HEK293 (cell line): ENCODE results near the gene MARCHF7.

ENCODE experiments used
- CTCF ChIA-PET: fragments of 350-600 bp; formaldehyde crosslinking; extraction: SDS; loops from one replicate; lab custom pipeline; 2021; ENCODE audit warnings: antibody characterized with exemption; lab: Yijun Ruan, JAX
- POLR2A ChIA-PET: fragments of 300-600 bp; formaldehyde crosslinking; extraction: SDS; loops from one replicate; lab custom pipeline; 2020; ENCODE audit warnings: antibody characterized with exemption, inconsistent platforms; lab: Yijun Ruan, JAX
- H3K27ac ChIP-seq: fragments of 200-500 bp; sonication (Bioruptor generic); 2 replicates; pipeline ENCODE4 v1.5.1; 2014; ENCODE audit warnings: low read depth, low read length, control low read depth, inconsistent platforms; ENCODE audit errors: extremely low read depth
- H3K36me3 ChIP-seq, 2 experiments: fragments of 200-500 bp in 1 of 2; sonication (Bioruptor generic) in 1 of 2; 1 replicate in 1 of 2; 2 replicates in 1 of 2; pipeline ENCODE4 v1.5.1; 2014 to 2017; ENCODE audit warnings: inconsistent platforms in 2 of 2, low read length in 2 of 2; ENCODE audit not compliant: control insufficient read depth in 2 of 2, insufficient read depth in 1 of 2
- H3K4me1 ChIP-seq: fragments of 200-500 bp; sonication (Bioruptor generic); 2 replicates; pipeline ENCODE4 v1.5.1; 2014; ENCODE audit warnings: mild to moderate bottlenecking, low read length, inconsistent platforms; ENCODE audit not compliant: control insufficient read depth, insufficient read depth
- H3K4me3 ChIP-seq: 2 replicates; pipeline ENCODE4 v1.5.1; 2011; ENCODE audit warnings: low read depth, mild to moderate bottlenecking, control low read depth, low read length, moderate library complexity
- H3K9me3 ChIP-seq: fragments of 200-500 bp; sonication (Bioruptor generic); 2 replicates; pipeline ENCODE4 v1.5.1; 2014; ENCODE audit warnings: low read depth, low read length, inconsistent platforms; ENCODE audit not compliant: control insufficient read depth, insufficient read depth
- ELK4 ChIP-seq: IDR thresholded peaks from 2 replicates; pipeline ENCODE4 v1.6.1; 2011; ENCODE audit warnings: mild to moderate bottlenecking, low read depth, low read length, borderline replicate concordance
- KLF1 ChIP-seq: fragments of 450-650 bp; formaldehyde crosslinking; IDR thresholded peaks from 2 replicates; pipeline ENCODE4 v1.5.1; 2016; ENCODE audit warnings: missing biosample characterization, missing genetic modification characterization
- PRDM4 ChIP-seq: fragments of 450-650 bp; formaldehyde crosslinking; IDR thresholded peaks from 2 replicates; pipeline ENCODE4 v1.5.1; 2017; ENCODE audit warnings: missing biosample characterization, missing genetic modification characterization
- REPIN1 ChIP-seq: fragments of 450-650 bp; formaldehyde crosslinking; IDR thresholded peaks from 2 replicates; pipeline ENCODE4 v1.5.1; 2017; ENCODE audit warnings: missing biosample characterization, missing genetic modification characterization, low read depth
- SP2 ChIP-seq: fragments of 450-650 bp; formaldehyde crosslinking; IDR thresholded peaks from 2 replicates; pipeline ENCODE4 v1.5.1; 2016; ENCODE audit warnings: missing biosample characterization, missing genetic modification characterization
- TCF7L2 ChIP-seq: IDR thresholded peaks from 2 replicates; pipeline ENCODE4 v1.6.1; 2011; ENCODE audit warnings: low read depth, mild to moderate bottlenecking, inconsistent platforms, low read length, moderate library complexity, borderline replicate concordance
- ZBTB49 ChIP-seq: fragments of 450-650 bp; formaldehyde crosslinking; IDR thresholded peaks from 2 replicates; pipeline ENCODE4 v1.5.1; 2016; ENCODE audit warnings: missing biosample characterization, missing genetic modification characterization, low read depth
- ZBTB8A ChIP-seq: fragments of 450-650 bp; formaldehyde crosslinking; IDR thresholded peaks from 2 replicates; pipeline ENCODE4 v1.5.1; 2016; ENCODE audit warnings: missing biosample characterization, missing genetic modification characterization
- ZFP37 ChIP-seq: fragments of 450-650 bp; formaldehyde crosslinking; IDR thresholded peaks from 2 replicates; pipeline ENCODE4 v1.5.1; 2016; ENCODE audit warnings: missing biosample characterization, missing genetic modification characterization
- ZNF112 ChIP-seq: fragments of 450-650 bp; formaldehyde crosslinking; IDR thresholded peaks from 2 replicates; pipeline ENCODE4 v1.5.0; 2017; ENCODE audit warnings: missing biosample characterization, missing genetic modification characterization
- ZNF132 ChIP-seq: fragments of 450-650 bp; formaldehyde crosslinking; IDR thresholded peaks from 2 replicates; pipeline ENCODE4 v1.5.1; 2017; ENCODE audit warnings: missing biosample characterization, missing genetic modification characterization, borderline replicate concordance
- ZNF169 ChIP-seq: fragments of 450-650 bp; formaldehyde crosslinking; IDR thresholded peaks from 2 replicates; pipeline ENCODE4 v1.5.1; 2016; ENCODE audit warnings: missing biosample characterization, missing genetic modification characterization
- ZNF211 ChIP-seq: fragments of 450-650 bp; formaldehyde crosslinking; IDR thresholded peaks from 2 replicates; pipeline ENCODE4 v1.5.1; 2016; ENCODE audit warnings: low read depth, missing biosample characterization, missing genetic modification characterization
- ZNF23 ChIP-seq: fragments of 450-650 bp; formaldehyde crosslinking; IDR thresholded peaks from 2 replicates; pipeline ENCODE4 v1.5.1; 2016; ENCODE audit warnings: missing biosample characterization, missing genetic modification characterization, borderline replicate concordance
- ZNF266 ChIP-seq: fragments of 450-650 bp; formaldehyde crosslinking; IDR thresholded peaks from 2 replicates; pipeline ENCODE4 v1.5.1; 2016; ENCODE audit warnings: missing biosample characterization, missing genetic modification characterization, low read depth
- ZNF366 ChIP-seq: fragments of 450-650 bp; formaldehyde crosslinking; conservative IDR thresholded peaks from 2 replicates; pipeline ENCODE4 v1.5.1; 2016; ENCODE audit warnings: missing biosample characterization, missing genetic modification characterization
- ZNF394 ChIP-seq: fragments of 450-650 bp; formaldehyde crosslinking; IDR thresholded peaks from 2 replicates; pipeline ENCODE4 v1.5.1; 2016; ENCODE audit warnings: missing biosample characterization, missing genetic modification characterization, mild to moderate bottlenecking, moderate library complexity, borderline replicate concordance
- ZNF433 ChIP-seq: fragments of 450-650 bp; formaldehyde crosslinking; IDR thresholded peaks from 2 replicates; pipeline ENCODE4 v1.5.1; 2016; ENCODE audit warnings: missing biosample characterization, missing genetic modification characterization, low read depth
- ZNF514 ChIP-seq: fragments of 450-650 bp; formaldehyde crosslinking; IDR thresholded peaks from 2 replicates; pipeline ENCODE4 v1.5.1; 2016; ENCODE audit warnings: missing biosample characterization, missing genetic modification characterization
- ZNF600 ChIP-seq: fragments of 450-650 bp; formaldehyde crosslinking; IDR thresholded peaks from 2 replicates; pipeline ENCODE4 v1.5.1; 2016; ENCODE audit warnings: missing biosample characterization, missing genetic modification characterization
- ZNF624 ChIP-seq: fragments of 450-650 bp; formaldehyde crosslinking; IDR thresholded peaks from 2 replicates; pipeline ENCODE4 v1.5.1; 2017; ENCODE audit warnings: missing biosample characterization, missing genetic modification characterization
- ZNF629 ChIP-seq: fragments of 450-650 bp; formaldehyde crosslinking; IDR thresholded peaks from 2 replicates; pipeline ENCODE4 v1.5.1; 2017; ENCODE audit warnings: missing biosample characterization, missing genetic modification characterization
- ZNF645 ChIP-seq: fragments of 450-650 bp; formaldehyde crosslinking; IDR thresholded peaks from 2 replicates; pipeline ENCODE4; 2016; ENCODE audit warnings: missing biosample characterization, missing genetic modification characterization
- ZNF677 ChIP-seq: fragments of 450-650 bp; IDR thresholded peaks from 2 replicates; pipeline ENCODE4 v1.5.0; 2018; ENCODE audit warnings: missing biosample characterization, mild to moderate bottlenecking, missing genetic modification characterization, moderate library complexity

The MARCHF7 gene

GRCh38 chr2:159683817-159684216 is 28.5 kb upstream of the MARCHF7 start (continued):
- TF ChIP-seq ZNF600 (tag by site-specific recombination) (no peak), ZNF433 (tag by site-specific recombination) (no peak), ZNF211 (tag by site-specific recombination) (no peak), ZNF629 (no peak), ZNF169 (tag by site-specific recombination) (no peak), ZNF677 (tag by site-specific recombination) (no peak), ZNF645 (no peak), ZNF624 (tag by site-specific recombination) (no peak)
- TF ChIP-seq, all 188 proteins: peak for 0

GRCh38 chr2:159684796-159685195 is 27.5 kb upstream of the MARCHF7 start:
- Histone ChIP-seq H3K4me1 (no peaks in the 10 kb centered on the region; the same call in 1 of the 2 replicates), H3K4me3 (no peak overlapping the region), H3K27ac (no peak overlapping the region), H3K9me3 (no peaks in the 10 kb centered on the region), H3K36me3 (no peaks in the 10 kb centered on the region)
- ChIA-PET POLR2A (interaction anchor here (1.6 kb wide), 1 partner anchor 27 kb away, joined by 4 read pairs; no protein-coding TSS in a partner anchor), CTCF (interaction anchor here (0.7 kb wide), 1 partner anchor 454 kb away, joined by 3 read pairs; no protein-coding TSS in a partner anchor)
- no peak for TF ChIP-seq ZNF169 (tag by site-specific recombination)
- no peak for TF ChIP-seq ZNF112 (tag by site-specific recombination)
- TF ChIP-seq PRDM4, result no peak
- TF ChIP-seq ZNF266 (tag by site-specific recombination), result no peak
- TF ChIP-seq ZBTB8A, result no peak
- TF ChIP-seq TCF7L2, result no peak
- TF ChIP-seq SP2, result no peak
- TF ChIP-seq KLF1 (tag by site-specific recombination), result no peak
- TF ChIP-seq ELK4, result no peak
- TF ChIP-seq ZNF132, result no peak
- no peak for TF ChIP-seq ZBTB49
- TF ChIP-seq ZNF366 (tag by site-specific recombination), result no peak
- TF ChIP-seq ZNF211 (tag by site-specific recombination), result no peak
- no peak for TF ChIP-seq REPIN1
- no peak for TF ChIP-seq ZFP37 (tag by site-specific recombination)
- TF ChIP-seq ZNF23 (tag by site-specific recombination), result no peak
- TF ChIP-seq ZNF394 (tag by site-specific recombination), result no peak
- no peak for TF ChIP-seq ZNF514 (tag by site-specific recombination)
- TF ChIP-seq, all 188 proteins: peak for 0
